GM23338 (cell line): ENCODE data around the gene HNRNPL.

Experiments used
- CREB1 ChIP-seq: fragments of 250-450 bp; sonication (Bioruptor Pico); IDR thresholded peaks from 2 replicates; pipeline ENCODE4 v1.5.0; 2020; ENCODE audit warnings: low read depth, mild to moderate bottlenecking, moderate library complexity
- CTCF ChIP-seq, 2 experiments: fragments of 200-600 bp in 1 of 2; sonication (generic) in 1 of 2; conservative IDR thresholded peaks; 2 replicates each; pipeline versions ENCODE4 v1.5.1 to v1.6.1; 2016 to 2017; ENCODE audit warnings: antibody characterized with exemption in 2 of 2, low read depth in 2 of 2, mild to moderate bottlenecking in 2 of 2, moderate library complexity in 1 of 2
- EZH2 ChIP-seq: fragments of 200-600 bp; sonication (generic); IDR thresholded peaks from one replicate; pipeline ENCODE4 v1.8.0; 2017; ENCODE audit warnings: antibody characterized with exemption, mild to moderate bottlenecking, low read depth; ENCODE audit not compliant: unreplicated experiment
- EZH2phosphoT487 ChIP-seq: fragments of 200-600 bp; sonication (generic); IDR thresholded peaks from one replicate; pipeline ENCODE4 v1.8.1; 2018; ENCODE audit warnings: antibody characterized with exemption; ENCODE audit not compliant: unreplicated experiment
- POLR2AphosphoS5 ChIP-seq: IDR thresholded peaks from 2 replicates; pipeline ENCODE4 v1.6.1; 2016; ENCODE audit warnings: antibody characterized with exemption, low read depth
- STAT1 ChIP-seq: IDR thresholded peaks from one replicate; pipeline ENCODE4 v1.6.1; 2016; ENCODE audit warnings: antibody characterized with exemption; ENCODE audit not compliant: unreplicated experiment

GRCh38 chr19:38836983-38837626, 12.7 kb downstream of the HNRNPL start:
- TF ChIP-seq EZH2 (no peak), STAT1 (no peak), CTCF (conservative IDR thresholded peaks at IDR 0.05; ENCODE audit: low read depth in 2 of 2) (no peak), EZH2phosphoT487 (no peak), CREB1 (CRISPR knock-in tag) (no peak), POLR2AphosphoS5 (no peak)
